ENCODE results near the gene EPHA4.

The EPHA4 gene

GRCh38 chr2:221572219-221572820 is at the start of gene EPHA4:
Gene EPHA4, minus strand, starts transcription at chr2:221572304. Its CDS starts 56 bp downstream, at chr2:221572248.
- TF ChIP-seq CTCF (IDR thresholded peaks at IDR 0.05; ENCODE audit: low read depth, low read length, missing control alignments) = peak; percentile 9
- peak within 1 kb of the TSS; percentile 64 for H3K4me3 ChIP-seq (ENCODE audit: low read depth, low read length)
- no peak for DNase-seq (ENCODE audit: low read depth)

- TF ChIP-seq CTCF (IDR thresholded peaks at IDR 0.05; ENCODE audit: low read depth, low read length, missing control alignments) = no peak
- no peak for DNase-seq (ENCODE audit: low read depth)
- H3K4me3 ChIP-seq (ENCODE audit: low read depth, low read length) = no peak overlapping the region
These were observed 45.9 kb upstream of the EPHA4 start for GRCh38 chr2:221618007-221618406.

- no peak for TF ChIP-seq CTCF (IDR thresholded peaks at IDR 0.05; ENCODE audit: low read depth, low read length, missing control alignments)
- no peak for DNase-seq (ENCODE audit: low read depth)
- H3K4me3 ChIP-seq (ENCODE audit: low read depth, low read length) = no peak overlapping the region
These were observed 44.5 kb upstream of the EPHA4 start for GRCh38 chr2:221616561-221616960.

GRCh38 chr2:221614274-221614673 is 42.2 kb upstream of the EPHA4 start:
- no peak for TF ChIP-seq CTCF (IDR thresholded peaks at IDR 0.05; ENCODE audit: low read depth, low read length, missing control alignments)

GRCh38 chr2:221612800-221613199 is 40.7 kb upstream of the EPHA4 start:
- DNase-seq (ENCODE audit: low read depth) = no peak
- H3K4me3 ChIP-seq (ENCODE audit: low read depth, low read length) = no peak overlapping the region
- TF ChIP-seq CTCF (IDR thresholded peaks at IDR 0.05; ENCODE audit: low read depth, low read length, missing control alignments) = no peak

More at GRCh38 chr2:221614274-221614673, 42.2 kb upstream of the EPHA4 start:
- no peak overlapping the region for H3K4me3 ChIP-seq (ENCODE audit: low read depth, low read length)
- DNase-seq (ENCODE audit: low read depth) = no peak

- no peak for TF ChIP-seq CTCF (IDR thresholded peaks at IDR 0.05; ENCODE audit: low read depth, low read length, missing control alignments)
- DNase-seq (ENCODE audit: low read depth) = no peak
- no peak overlapping the region for H3K4me3 ChIP-seq (ENCODE audit: low read depth, low read length)
These were observed 40.1 kb upstream of the EPHA4 start for GRCh38 chr2:221612161-221612560.

GRCh38 chr2:221610675-221611074 is 38.6 kb upstream of the EPHA4 start:
- no peak overlapping the region for H3K4me3 ChIP-seq (ENCODE audit: low read depth, low read length)
- no peak for DNase-seq (ENCODE audit: low read depth)
- no peak for TF ChIP-seq CTCF (IDR thresholded peaks at IDR 0.05; ENCODE audit: low read depth, low read length, missing control alignments)

All from GM12864 (cell line).